ENCODE results near the gene ADAMTS20.

DNA sequence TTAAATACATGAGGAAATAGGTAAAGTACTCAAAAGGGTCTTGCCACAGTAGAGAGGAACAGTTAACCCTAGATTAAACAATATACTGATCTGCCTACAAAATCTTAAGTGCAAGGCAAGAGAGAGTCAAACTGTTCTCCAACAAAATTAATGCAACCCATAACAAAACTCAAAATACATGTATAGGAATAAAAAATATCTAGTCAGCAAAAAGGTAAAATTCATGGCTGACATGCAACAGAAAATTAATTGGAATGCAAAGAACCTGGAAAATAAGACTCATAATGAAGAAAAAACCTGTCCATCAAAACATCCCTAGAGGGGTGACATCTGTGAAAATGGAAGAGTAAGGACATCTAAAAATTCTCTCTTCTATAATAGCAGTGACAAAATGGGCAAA, 173.6 kb downstream of the ADAMTS20 start:
- TF ChIP-seq, protein P1, sequence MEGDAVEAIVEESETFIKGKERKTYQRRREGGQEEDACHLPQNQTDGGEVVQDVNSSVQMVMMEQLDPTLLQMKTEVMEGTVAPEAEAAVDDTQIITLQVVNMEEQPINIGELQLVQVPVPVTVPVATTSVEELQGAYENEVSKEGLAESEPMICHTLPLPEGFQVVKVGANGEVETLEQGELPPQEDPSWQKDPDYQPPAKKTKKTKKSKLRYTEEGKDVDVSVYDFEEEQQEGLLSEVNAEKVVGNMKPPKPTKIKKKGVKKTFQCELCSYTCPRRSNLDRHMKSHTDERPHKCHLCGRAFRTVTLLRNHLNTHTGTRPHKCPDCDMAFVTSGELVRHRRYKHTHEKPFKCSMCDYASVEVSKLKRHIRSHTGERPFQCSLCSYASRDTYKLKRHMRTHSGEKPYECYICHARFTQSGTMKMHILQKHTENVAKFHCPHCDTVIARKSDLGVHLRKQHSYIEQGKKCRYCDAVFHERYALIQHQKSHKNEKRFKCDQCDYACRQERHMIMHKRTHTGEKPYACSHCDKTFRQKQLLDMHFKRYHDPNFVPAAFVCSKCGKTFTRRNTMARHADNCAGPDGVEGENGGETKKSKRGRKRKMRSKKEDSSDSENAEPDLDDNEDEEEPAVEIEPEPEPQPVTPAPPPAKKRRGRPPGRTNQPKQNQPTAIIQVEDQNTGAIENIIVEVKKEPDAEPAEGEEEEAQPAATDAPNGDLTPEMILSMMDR (IDR thresholded peaks at IDR 0.05; ENCODE audit: insufficient read depth, low read length, poor library complexity, severe bottlenecking), result no peak
- TF ChIP-seq EZH2phosphoT487 (conservative IDR thresholded peaks at IDR 0.05; ENCODE audit: low read length), result no peak
